HEK293 (cell line): ENCODE measurements around the gene ALDH4A1.
A peak's percentile ranks its signal among the peaks of the same experiment; 100 is the strongest.

Experiments used
- CTCF ChIA-PET: fragments of 350-600 bp; formaldehyde crosslinking; extraction: SDS; loops from one replicate; lab custom pipeline; 2021; ENCODE audit warnings: antibody characterized with exemption; lab: Yijun Ruan, JAX
- POLR2A ChIA-PET: fragments of 300-600 bp; formaldehyde crosslinking; extraction: SDS; loops from one replicate; lab custom pipeline; 2020; ENCODE audit warnings: antibody characterized with exemption, inconsistent platforms; lab: Yijun Ruan, JAX
- H3K27ac ChIP-seq: fragments of 200-500 bp; sonication (Bioruptor generic); 2 replicates; pipeline ENCODE4 v1.5.1; 2014; ENCODE audit warnings: low read depth, low read length, control low read depth, inconsistent platforms; ENCODE audit errors: extremely low read depth
- H3K36me3 ChIP-seq, 2 experiments: fragments of 200-500 bp in 1 of 2; sonication (Bioruptor generic) in 1 of 2; 1 replicate in 1 of 2; 2 replicates in 1 of 2; pipeline ENCODE4 v1.5.1; 2014 to 2017; ENCODE audit warnings: inconsistent platforms in 2 of 2, low read length in 2 of 2; ENCODE audit not compliant: control insufficient read depth in 2 of 2, insufficient read depth in 1 of 2
- H3K4me1 ChIP-seq: fragments of 200-500 bp; sonication (Bioruptor generic); 2 replicates; pipeline ENCODE4 v1.5.1; 2014; ENCODE audit warnings: mild to moderate bottlenecking, low read length, inconsistent platforms; ENCODE audit not compliant: control insufficient read depth, insufficient read depth
- H3K4me3 ChIP-seq: 2 replicates; pipeline ENCODE4 v1.5.1; 2011; ENCODE audit warnings: low read depth, mild to moderate bottlenecking, control low read depth, low read length, moderate library complexity
- H3K9me3 ChIP-seq: fragments of 200-500 bp; sonication (Bioruptor generic); 2 replicates; pipeline ENCODE4 v1.5.1; 2014; ENCODE audit warnings: low read depth, low read length, inconsistent platforms; ENCODE audit not compliant: control insufficient read depth, insufficient read depth
- GLIS1 ChIP-seq: fragments of 450-650 bp; formaldehyde crosslinking; IDR thresholded peaks from 2 replicates; pipeline ENCODE4 v1.5.1; 2016; ENCODE audit warnings: missing biosample characterization, missing genetic modification characterization
- KLF9 ChIP-seq: fragments of 450-650 bp; formaldehyde crosslinking; IDR thresholded peaks from 2 replicates; pipeline ENCODE4 v1.5.1; 2016; ENCODE audit warnings: missing biosample characterization, missing genetic modification characterization, low read depth
- OSR2 ChIP-seq: fragments of 450-650 bp; formaldehyde crosslinking; IDR thresholded peaks from 2 replicates; pipeline ENCODE4 v1.5.1; 2016; ENCODE audit warnings: missing biosample characterization, missing genetic modification characterization
- ZIC2 ChIP-seq: fragments of 450-650 bp; formaldehyde crosslinking; IDR thresholded peaks from 2 replicates; pipeline ENCODE4 v1.5.1; 2016; ENCODE audit warnings: missing biosample characterization, missing genetic modification characterization
- ZNF311 ChIP-seq: fragments of 450-650 bp; formaldehyde crosslinking; IDR thresholded peaks from 2 replicates; pipeline ENCODE4 v1.5.1; 2017; ENCODE audit warnings: missing biosample characterization, missing genetic modification characterization, borderline replicate concordance
- ZNF324 ChIP-seq: fragments of 450-650 bp; formaldehyde crosslinking; IDR thresholded peaks from 2 replicates; pipeline ENCODE4 v1.5.1; 2016; ENCODE audit warnings: missing biosample characterization, missing genetic modification characterization
- ZNF473 ChIP-seq: fragments of 450-650 bp; formaldehyde crosslinking; IDR thresholded peaks from 2 replicates; pipeline ENCODE4 v1.5.1; 2017; ENCODE audit warnings: missing biosample characterization, missing genetic modification characterization
- ZNF600 ChIP-seq: fragments of 450-650 bp; formaldehyde crosslinking; IDR thresholded peaks from 2 replicates; pipeline ENCODE4 v1.5.1; 2016; ENCODE audit warnings: missing biosample characterization, missing genetic modification characterization
- ZSCAN23 ChIP-seq: fragments of 450-650 bp; formaldehyde crosslinking; IDR thresholded peaks from 2 replicates; pipeline ENCODE4 v1.5.1; 2016; ENCODE audit warnings: missing biosample characterization, missing genetic modification characterization
- TF ChIP-seq, protein P1 (sequence below): fragments of 450-650 bp; formaldehyde crosslinking; IDR thresholded peaks from 2 replicates; pipeline ENCODE4 v1.5.0; 2017; ENCODE audit warnings: missing biosample characterization, missing genetic modification characterization, borderline replicate concordance
- TF ChIP-seq, protein P2 (sequence below): fragments of 450-650 bp; formaldehyde crosslinking; IDR thresholded peaks from 2 replicates; pipeline ENCODE4 v1.5.1; 2016; ENCODE audit warnings: missing biosample characterization, missing genetic modification characterization

ALDH4A1 gene

DNA sequence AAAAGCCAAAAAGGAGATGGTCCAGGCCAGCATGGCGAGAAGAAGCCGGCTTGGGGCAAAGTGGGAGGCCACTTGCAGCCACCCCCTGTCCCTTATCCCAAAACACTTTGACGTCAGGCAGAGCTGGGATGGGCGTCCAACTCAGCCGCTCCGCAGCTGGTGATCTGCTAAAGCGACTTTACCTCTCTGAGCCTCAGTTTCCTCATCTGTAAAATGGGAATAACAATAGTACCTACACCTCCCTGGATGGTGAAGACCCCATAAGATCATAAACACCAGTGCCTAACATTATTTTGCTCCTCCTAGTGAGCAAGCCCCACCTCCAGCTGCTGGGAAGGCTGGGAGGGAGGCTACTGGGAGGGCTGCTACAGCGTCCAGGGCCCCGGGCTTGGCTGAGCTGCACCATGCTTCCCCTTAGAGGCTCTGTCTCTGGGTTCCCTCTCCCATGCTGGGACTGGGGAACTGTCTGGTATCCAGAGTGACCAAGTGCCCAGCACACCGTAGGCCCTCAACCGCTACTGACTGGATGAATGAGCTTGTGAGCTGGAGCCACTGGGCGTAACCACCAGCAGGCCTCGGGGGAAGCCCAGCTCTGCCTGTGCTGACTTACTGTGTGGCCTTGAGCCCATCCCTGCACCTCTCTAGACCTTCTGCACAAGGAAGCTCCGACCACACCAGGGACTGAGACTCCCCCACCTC lies 35.8 kb upstream of the ALDH4A1 start:
- Histone ChIP-seq H3K9me3 (no peaks in the 10 kb centered on the region), H3K4me3 (no peak overlapping the region), H3K27ac (no peak overlapping the region), H3K36me3 (no peaks in the 10 kb centered on the region), H3K4me1 (peaks cover 5% of the 10 kb centered on the region; the same call in 1 of the 2 replicates)
- no peak for TF ChIP-seq KLF9
- TF ChIP-seq, protein P1, sequence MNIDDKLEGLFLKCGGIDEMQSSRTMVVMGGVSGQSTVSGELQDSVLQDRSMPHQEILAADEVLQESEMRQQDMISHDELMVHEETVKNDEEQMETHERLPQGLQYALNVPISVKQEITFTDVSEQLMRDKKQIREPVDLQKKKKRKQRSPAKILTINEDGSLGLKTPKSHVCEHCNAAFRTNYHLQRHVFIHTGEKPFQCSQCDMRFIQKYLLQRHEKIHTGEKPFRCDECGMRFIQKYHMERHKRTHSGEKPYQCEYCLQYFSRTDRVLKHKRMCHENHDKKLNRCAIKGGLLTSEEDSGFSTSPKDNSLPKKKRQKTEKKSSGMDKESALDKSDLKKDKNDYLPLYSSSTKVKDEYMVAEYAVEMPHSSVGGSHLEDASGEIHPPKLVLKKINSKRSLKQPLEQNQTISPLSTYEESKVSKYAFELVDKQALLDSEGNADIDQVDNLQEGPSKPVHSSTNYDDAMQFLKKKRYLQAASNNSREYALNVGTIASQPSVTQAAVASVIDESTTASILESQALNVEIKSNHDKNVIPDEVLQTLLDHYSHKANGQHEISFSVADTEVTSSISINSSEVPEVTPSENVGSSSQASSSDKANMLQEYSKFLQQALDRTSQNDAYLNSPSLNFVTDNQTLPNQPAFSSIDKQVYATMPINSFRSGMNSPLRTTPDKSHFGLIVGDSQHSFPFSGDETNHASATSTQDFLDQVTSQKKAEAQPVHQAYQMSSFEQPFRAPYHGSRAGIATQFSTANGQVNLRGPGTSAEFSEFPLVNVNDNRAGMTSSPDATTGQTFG (tag by site-specific recombination), result no peak
- POLR2A ChIA-PET, result interaction anchor here (1.1 to 1.3 kb wide), 3 partner anchors 11 to 36 kb away, joined by 3 to 8 read pairs (median 4); partner anchors contain the start of genes ALDH4A1 and IFFO2
- CTCF ChIA-PET, result interaction anchor here (0.6 to 1.6 kb wide), 3 partner anchors 8 to 124 kb away, joined by 3 to 6 read pairs (median 4); no protein-coding TSS in a partner anchor

DNA sequence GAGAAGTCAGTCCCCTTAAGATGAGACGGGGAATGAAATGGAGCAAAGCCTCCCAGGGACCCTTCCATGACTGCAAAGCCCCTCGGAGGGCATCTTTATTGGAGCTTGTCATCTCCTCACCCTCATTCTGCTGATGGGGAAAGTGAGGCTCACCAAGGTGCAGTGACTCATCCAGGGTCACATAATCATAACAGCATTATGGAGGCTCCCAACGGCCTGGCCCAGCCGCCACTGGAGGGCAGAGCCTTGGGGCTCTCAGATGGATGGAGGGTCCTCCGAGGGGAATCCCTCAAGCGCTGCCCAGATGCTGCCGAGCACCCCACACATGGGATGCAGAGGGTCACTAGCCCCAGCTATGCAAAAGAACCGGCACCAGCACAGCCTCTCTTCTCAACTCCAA lies 35.2 kb upstream of the ALDH4A1 start:
- ChIA-PET POLR2A (interaction anchor here (0.6 to 1.8 kb wide), 4 partner anchors 10 to 265 kb away, joined by 3 to 8 read pairs (median 4); partner anchors contain the start of gene ALDH4A1), CTCF (interaction anchor here (0.6 to 1.6 kb wide), 5 partner anchors 8 to 24 kb away, joined by 3 to 6 read pairs (median 4); no protein-coding TSS in a partner anchor)
- peaks cover 5% of the 10 kb centered on the region; the same call in 1 of the 2 replicates for H3K4me1 ChIP-seq
- H3K27ac ChIP-seq, result no peak overlapping the region
- TF ChIP-seq ZSCAN23 (tag by site-specific recombination), result no peak
- no peak for TF ChIP-seq ZNF473 (tag by site-specific recombination)
- TF ChIP-seq, all 188 proteins: peak for 0
- Histone ChIP-seq H3K4me3 (no peak overlapping the region), H3K9me3 (no peaks in the 10 kb centered on the region), H3K36me3 (no peaks in the 10 kb centered on the region)

DNA sequence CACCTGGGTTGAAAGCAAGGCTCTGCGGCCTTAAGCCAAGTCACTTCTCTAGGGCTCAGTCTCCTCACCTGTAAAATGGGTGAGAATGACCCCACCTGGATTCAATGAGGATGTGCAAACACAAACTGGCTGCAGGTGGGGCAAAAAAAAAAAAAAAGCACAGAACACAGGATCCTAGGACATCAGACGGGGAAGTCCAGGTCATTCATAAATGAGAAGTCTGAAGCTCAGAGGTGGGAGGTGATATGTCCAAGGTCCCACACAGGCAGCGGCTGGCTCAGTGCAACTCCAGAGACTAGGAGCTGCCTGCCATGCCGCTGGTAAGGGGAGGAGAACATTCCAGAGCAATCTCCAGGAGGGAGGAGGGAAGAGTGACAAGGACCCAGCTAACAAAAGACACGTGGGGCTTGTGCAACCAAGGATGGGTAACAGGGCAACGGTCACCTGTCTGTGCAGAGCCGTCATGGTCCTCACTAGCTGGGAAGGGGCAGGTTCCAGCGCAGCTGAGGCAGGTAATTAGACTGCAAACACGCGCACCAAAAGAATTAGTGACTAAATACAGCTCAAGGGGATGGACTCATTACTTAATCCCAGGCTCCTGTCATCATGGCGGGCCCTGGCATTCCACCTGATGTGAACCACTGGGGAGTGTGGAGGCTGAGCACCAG lies 34.6 kb upstream of the ALDH4A1 start:
- no peaks in the 10 kb centered on the region for H3K9me3 ChIP-seq
- POLR2A ChIA-PET, result interaction anchor here (0.6 to 1.8 kb wide), 3 partner anchors 10 to 266 kb away, joined by 3 to 5 read pairs (median 4); partner anchors contain the start of gene ALDH4A1
- CTCF ChIA-PET, result interaction anchor here (0.6 to 1.5 kb wide), 8 partner anchors 9 to 208 kb away, joined by 3 to 5 read pairs (median 4); no protein-coding TSS in a partner anchor

DNA sequence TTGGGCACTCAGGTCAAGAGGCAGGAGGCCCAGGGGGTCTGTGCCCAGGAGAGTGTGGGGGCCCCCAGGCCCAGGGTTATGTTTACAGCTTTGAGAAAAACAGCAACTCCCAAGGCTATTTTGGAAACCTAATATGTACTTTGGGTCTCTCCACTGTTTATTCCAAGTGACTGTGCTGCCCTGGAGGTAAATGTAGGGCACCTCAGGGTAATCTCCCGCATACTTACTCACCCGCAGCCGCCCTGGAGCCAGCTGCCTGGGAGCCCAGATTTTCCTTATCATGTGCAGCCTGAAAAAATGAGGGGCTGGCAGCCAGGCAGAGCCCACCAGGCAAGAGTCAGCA lies 34.1 kb upstream of the ALDH4A1 start:
- H3K4me1 ChIP-seq, result peaks cover 2% of the 10 kb centered on the region; the same call in 1 of the 2 replicates
- ChIA-PET CTCF (interaction anchor here (0.7 to 1.2 kb wide), 4 partner anchors 15 to 209 kb away, joined by 3 to 5 read pairs (median 4); no protein-coding TSS in a partner anchor), POLR2A (interaction anchor here (1.8 kb wide), 1 partner anchor 9 kb away, joined by 5 read pairs; no protein-coding TSS in a partner anchor)
- H3K9me3 ChIP-seq, result no peaks in the 10 kb centered on the region
- H3K27ac ChIP-seq, result no peak overlapping the region
- H3K4me3 ChIP-seq, result no peak overlapping the region
- no peaks in the 10 kb centered on the region for H3K36me3 ChIP-seq
- TF ChIP-seq GLIS1 (tag by site-specific recombination) (peak; percentile 42), ZNF311 (tag by site-specific recombination) (no peak), ZIC2 (tag by site-specific recombination) (peak; percentile 7; the same call in 1 of the 2 replicates)

More for the DNA sequence above, 34.6 kb upstream of the ALDH4A1 start:
- peaks cover 5% of the 10 kb centered on the region; the same call in 1 of the 2 replicates for H3K4me1 ChIP-seq
- no peaks in the 10 kb centered on the region for H3K36me3 ChIP-seq
- H3K27ac ChIP-seq, result no peak overlapping the region
- 0 out of 2 replicates have a peak, but pooled peaks have one; percentile 39 for TF ChIP-seq ZNF600 (tag by site-specific recombination)
- TF ChIP-seq, protein P2, sequence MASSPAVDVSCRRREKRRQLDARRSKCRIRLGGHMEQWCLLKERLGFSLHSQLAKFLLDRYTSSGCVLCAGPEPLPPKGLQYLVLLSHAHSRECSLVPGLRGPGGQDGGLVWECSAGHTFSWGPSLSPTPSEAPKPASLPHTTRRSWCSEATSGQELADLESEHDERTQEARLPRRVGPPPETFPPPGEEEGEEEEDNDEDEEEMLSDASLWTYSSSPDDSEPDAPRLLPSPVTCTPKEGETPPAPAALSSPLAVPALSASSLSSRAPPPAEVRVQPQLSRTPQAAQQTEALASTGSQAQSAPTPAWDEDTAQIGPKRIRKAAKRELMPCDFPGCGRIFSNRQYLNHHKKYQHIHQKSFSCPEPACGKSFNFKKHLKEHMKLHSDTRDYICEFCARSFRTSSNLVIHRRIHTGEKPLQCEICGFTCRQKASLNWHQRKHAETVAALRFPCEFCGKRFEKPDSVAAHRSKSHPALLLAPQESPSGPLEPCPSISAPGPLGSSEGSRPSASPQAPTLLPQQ (tag by site-specific recombination), result no peak
- no peak for TF ChIP-seq OSR2 (tag by site-specific recombination)
- no peak for TF ChIP-seq ZNF324
- H3K4me3 ChIP-seq, result no peak overlapping the region
